ENCODE data around the gene PDCD7.
"Not testable (repeated sequence)": the region's sequence is repeated elsewhere in the genome, so short reads cannot be mapped to it uniquely, and the experiment has no call there.

The PDCD7 gene

DNA sequence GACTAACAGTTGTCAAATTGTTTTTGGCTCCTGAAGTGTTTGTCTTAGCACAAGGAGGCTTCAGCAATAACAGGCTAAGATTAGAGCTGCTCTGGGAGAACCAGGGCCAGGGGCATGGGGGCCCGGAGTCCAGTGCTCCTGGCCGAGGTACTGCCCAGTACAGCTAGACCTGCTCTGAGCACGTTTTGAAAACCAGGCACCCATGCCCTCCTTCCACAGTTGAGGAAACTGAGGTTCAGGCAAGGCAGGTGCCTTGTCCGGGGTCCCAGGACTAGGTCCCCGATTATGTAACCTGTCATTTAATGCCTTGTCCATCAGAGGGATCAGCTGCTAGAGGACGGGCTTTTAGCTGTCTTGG lies 37.9 kb downstream of the PDCD7 start:
- no peaks in the 10 kb centered on the region for H3K9me3 ChIP-seq (ENCODE audit: insufficient read depth, low read depth, low read length)
- no peak overlapping the region for H3K4me3 ChIP-seq (ENCODE audit: low read length, poor library complexity, severe bottlenecking)
- H3K9ac ChIP-seq (ENCODE audit: low read depth, low read length, poor library complexity, severe bottlenecking): no peak overlapping the region
- H3K36me3 ChIP-seq (ENCODE audit: insufficient read depth, low read length): no peaks in the 10 kb centered on the region
- no peaks in the 10 kb centered on the region for H3F3A ChIP-seq (ENCODE audit: low read depth)
- H3K79me2 ChIP-seq (ENCODE audit: insufficient read depth, low read length): no peaks in the 10 kb centered on the region
- no peak for TF ChIP-seq EZH2phosphoT487 (IDR thresholded peaks at IDR 0.05; ENCODE audit: borderline replicate concordance)
- TF ChIP-seq, protein P1, sequence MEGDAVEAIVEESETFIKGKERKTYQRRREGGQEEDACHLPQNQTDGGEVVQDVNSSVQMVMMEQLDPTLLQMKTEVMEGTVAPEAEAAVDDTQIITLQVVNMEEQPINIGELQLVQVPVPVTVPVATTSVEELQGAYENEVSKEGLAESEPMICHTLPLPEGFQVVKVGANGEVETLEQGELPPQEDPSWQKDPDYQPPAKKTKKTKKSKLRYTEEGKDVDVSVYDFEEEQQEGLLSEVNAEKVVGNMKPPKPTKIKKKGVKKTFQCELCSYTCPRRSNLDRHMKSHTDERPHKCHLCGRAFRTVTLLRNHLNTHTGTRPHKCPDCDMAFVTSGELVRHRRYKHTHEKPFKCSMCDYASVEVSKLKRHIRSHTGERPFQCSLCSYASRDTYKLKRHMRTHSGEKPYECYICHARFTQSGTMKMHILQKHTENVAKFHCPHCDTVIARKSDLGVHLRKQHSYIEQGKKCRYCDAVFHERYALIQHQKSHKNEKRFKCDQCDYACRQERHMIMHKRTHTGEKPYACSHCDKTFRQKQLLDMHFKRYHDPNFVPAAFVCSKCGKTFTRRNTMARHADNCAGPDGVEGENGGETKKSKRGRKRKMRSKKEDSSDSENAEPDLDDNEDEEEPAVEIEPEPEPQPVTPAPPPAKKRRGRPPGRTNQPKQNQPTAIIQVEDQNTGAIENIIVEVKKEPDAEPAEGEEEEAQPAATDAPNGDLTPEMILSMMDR (conservative IDR thresholded peaks at IDR 0.05; ENCODE audit: low read length): no peak
- H2AFZ ChIP-seq (ENCODE audit: low read length): no peak overlapping the region
- no peaks in the 10 kb centered on the region for H3K27me3 ChIP-seq (ENCODE audit: insufficient read depth, low read length, poor library complexity, severe bottlenecking)
- H3K4me2 ChIP-seq (ENCODE audit: low read depth, low read length, poor library complexity, severe bottlenecking): no peak overlapping the region
- H3K9me2 ChIP-seq (replicated peaks; ENCODE audit: low read depth, low read length): no peaks in the 10 kb centered on the region
- no peaks in the 10 kb centered on the region for H3K4me1 ChIP-seq (ENCODE audit: insufficient read depth, low read length, poor library complexity, severe bottlenecking)
- no peaks in the 10 kb centered on the region for H4K20me1 ChIP-seq (ENCODE audit: insufficient read depth, low read length, poor library complexity, severe bottlenecking)

DNA sequence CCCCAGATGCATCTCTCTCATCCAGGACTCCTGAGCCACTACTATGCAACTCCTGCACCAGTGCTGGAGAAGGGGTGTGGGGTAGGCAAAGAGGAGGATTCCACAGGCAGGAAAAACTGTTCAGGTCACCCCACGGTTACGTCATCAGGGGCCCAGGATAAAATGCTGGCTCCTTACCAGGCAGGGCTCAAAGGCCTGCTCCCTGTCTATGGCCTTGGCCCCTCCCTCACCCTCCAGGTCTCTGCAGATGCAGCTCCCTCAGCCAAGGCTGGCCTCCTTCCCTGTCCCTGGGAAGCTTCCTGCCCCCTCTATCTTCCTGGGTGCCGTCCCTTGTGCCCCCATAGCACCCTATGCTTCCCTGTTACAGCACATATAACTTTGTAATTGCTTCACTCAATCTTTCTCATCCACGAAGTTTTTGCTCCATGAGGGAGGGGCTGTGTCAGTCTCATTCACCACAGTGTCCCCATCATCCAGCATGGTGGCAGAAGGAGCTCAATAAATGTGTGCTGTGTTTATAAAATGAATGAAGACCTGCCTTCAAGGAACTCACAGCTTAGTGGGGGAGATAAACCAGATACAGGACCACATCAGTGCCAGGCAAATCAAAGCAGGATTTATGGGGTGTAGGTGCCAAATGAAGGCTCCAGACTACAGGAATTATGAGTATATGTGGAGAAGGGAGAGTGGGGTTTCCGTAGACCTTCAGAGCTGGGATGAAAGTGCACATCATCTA lies 38.4 kb downstream of the PDCD7 start:
- no peaks in the 10 kb centered on the region for H4K20me1 ChIP-seq (ENCODE audit: insufficient read depth, low read length, poor library complexity, severe bottlenecking)
- H3K27me3 ChIP-seq (ENCODE audit: insufficient read depth, low read length, poor library complexity, severe bottlenecking): no peaks in the 10 kb centered on the region
- H3F3A ChIP-seq (ENCODE audit: low read depth): no peaks in the 10 kb centered on the region
- H3K9me2 ChIP-seq (replicated peaks; ENCODE audit: low read depth, low read length): no peaks in the 10 kb centered on the region
- H3K79me2 ChIP-seq (ENCODE audit: insufficient read depth, low read length): no peaks in the 10 kb centered on the region
- H3K4me1 ChIP-seq (ENCODE audit: insufficient read depth, low read length, poor library complexity, severe bottlenecking): no peaks in the 10 kb centered on the region
- no peak overlapping the region for H3K4me3 ChIP-seq (ENCODE audit: low read length, poor library complexity, severe bottlenecking)
- TF ChIP-seq, protein P1 (conservative IDR thresholded peaks at IDR 0.05; ENCODE audit: low read length): no peak
- TF ChIP-seq EZH2phosphoT487 (IDR thresholded peaks at IDR 0.05; ENCODE audit: borderline replicate concordance): no peak
- H3K9me3 ChIP-seq (ENCODE audit: insufficient read depth, low read depth, low read length): no peaks in the 10 kb centered on the region
- no peak overlapping the region for H2AFZ ChIP-seq (ENCODE audit: low read length)
- H3K36me3 ChIP-seq (ENCODE audit: insufficient read depth, low read length): no peaks in the 10 kb centered on the region
- H3K4me2 ChIP-seq (ENCODE audit: low read depth, low read length, poor library complexity, severe bottlenecking): no peak overlapping the region
- H3K9ac ChIP-seq (ENCODE audit: low read depth, low read length, poor library complexity, severe bottlenecking): no peak overlapping the region

DNA sequence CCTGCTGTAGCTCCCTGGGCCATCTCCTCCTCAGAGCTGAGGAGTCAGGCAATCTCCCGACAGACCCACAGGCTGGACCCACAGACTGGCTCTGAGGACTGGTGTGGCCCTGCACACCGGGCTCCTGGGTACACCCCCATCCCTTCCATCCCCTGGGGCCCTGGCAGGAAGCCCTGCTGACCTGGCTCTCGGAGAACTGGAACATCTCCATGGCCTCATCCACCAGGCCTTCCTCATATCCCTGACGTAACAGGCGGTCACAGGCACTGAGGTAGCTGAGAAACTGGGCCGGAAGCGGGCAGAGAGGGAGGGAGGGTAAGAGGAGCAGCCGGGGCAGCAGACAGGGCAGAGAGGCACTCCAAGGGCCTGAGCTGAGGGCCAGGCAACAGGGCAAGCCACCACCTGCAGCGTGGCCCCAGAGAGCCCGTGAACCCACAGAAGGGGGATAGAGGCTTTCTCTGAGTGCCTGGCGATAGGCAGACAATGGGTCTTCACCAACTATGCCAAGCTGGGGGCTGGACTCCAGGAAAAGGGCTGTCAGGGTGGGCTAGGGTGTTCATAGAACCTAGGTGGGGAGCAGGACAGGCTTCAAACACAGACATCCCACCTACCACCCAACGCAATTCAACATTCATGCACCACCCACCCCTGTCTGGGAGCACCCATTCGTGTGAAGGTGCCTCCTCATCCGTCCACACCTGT lies 39.2 kb downstream of the PDCD7 start:
- Histone ChIP-seq H3K4me1 (ENCODE audit: insufficient read depth, low read length, poor library complexity, severe bottlenecking) (no peaks in the 10 kb centered on the region), H2AFZ (ENCODE audit: low read length) (no peak overlapping the region), H3K36me3 (ENCODE audit: insufficient read depth, low read length) (no peaks in the 10 kb centered on the region), H4K20me1 (ENCODE audit: insufficient read depth, low read length, poor library complexity, severe bottlenecking) (no peaks in the 10 kb centered on the region), H3K9me2 (replicated peaks; ENCODE audit: low read depth, low read length) (no peaks in the 10 kb centered on the region), H3K79me2 (ENCODE audit: insufficient read depth, low read length) (no peaks in the 10 kb centered on the region), H3F3A (ENCODE audit: low read depth) (no peaks in the 10 kb centered on the region), H3K4me3 (ENCODE audit: low read length, poor library complexity, severe bottlenecking) (no peak overlapping the region), H3K4me2 (ENCODE audit: low read depth, low read length, poor library complexity, severe bottlenecking) (no peak overlapping the region), H3K9ac (ENCODE audit: low read depth, low read length, poor library complexity, severe bottlenecking) (no peak overlapping the region), H3K27me3 (ENCODE audit: insufficient read depth, low read length, poor library complexity, severe bottlenecking) (no peaks in the 10 kb centered on the region), H3K9me3 (ENCODE audit: insufficient read depth, low read depth, low read length) (no peaks in the 10 kb centered on the region)
- TF ChIP-seq EZH2phosphoT487 (IDR thresholded peaks at IDR 0.05; ENCODE audit: borderline replicate concordance): no peak
- TF ChIP-seq, protein P1 (conservative IDR thresholded peaks at IDR 0.05; ENCODE audit: low read length): no peak

DNA sequence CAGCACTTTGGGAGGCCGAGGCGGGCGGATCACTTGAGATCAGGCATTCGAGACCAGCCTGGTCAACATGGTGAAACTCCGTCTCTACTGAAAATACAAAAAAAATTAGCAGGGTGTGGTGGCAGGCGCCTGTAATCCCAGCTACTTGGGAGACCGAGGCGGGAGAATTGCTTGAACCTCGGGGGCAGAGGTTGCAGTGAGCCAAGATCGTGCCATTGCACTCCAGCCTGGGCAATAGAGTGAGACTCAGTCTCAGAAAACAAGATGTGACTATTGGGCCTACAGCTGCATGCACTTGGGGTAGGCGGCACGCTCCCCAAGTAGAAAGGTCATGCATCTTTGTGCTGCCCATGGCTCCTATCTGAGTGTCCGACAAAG lies 39.8 kb downstream of the PDCD7 start:
- H3K4me1 ChIP-seq (ENCODE audit: insufficient read depth, low read length, poor library complexity, severe bottlenecking); H4K20me1 ChIP-seq (ENCODE audit: insufficient read depth, low read length, poor library complexity, severe bottlenecking); H3K9me2 ChIP-seq (replicated peaks; ENCODE audit: low read depth, low read length); H2AFZ ChIP-seq (ENCODE audit: low read length); H3K4me2 ChIP-seq (ENCODE audit: low read depth, low read length, poor library complexity, severe bottlenecking); H3K9ac ChIP-seq (ENCODE audit: low read depth, low read length, poor library complexity, severe bottlenecking); H3K27me3 ChIP-seq (ENCODE audit: insufficient read depth, low read length, poor library complexity, severe bottlenecking); H3K36me3 ChIP-seq (ENCODE audit: insufficient read depth, low read length); H3F3A ChIP-seq (ENCODE audit: low read depth); H3K4me3 ChIP-seq (ENCODE audit: low read length, poor library complexity, severe bottlenecking); H3K79me2 ChIP-seq (ENCODE audit: insufficient read depth, low read length); H3K9me3 ChIP-seq (ENCODE audit: insufficient read depth, low read depth, low read length): not testable (repeated sequence)

Data from Loucy (cell line).